Prostate gland (tissue), 2 donors: ENCODE data around the gene FAM107B. TPM values are rescaled to one million over a fixed set of nuclear protein-coding genes. Genes with fewer than 3 reads are reported as not detected.

Experiments
- DNase-seq: peaks from one replicate; pipeline ENCODE4 v3.0.0-alpha.2; 2019; ENCODE audit warnings: low spot score
- H3K27ac ChIP-seq, 2 donors: fragments of 200-600 bp; sonication (generic); 2 replicates each; pipeline ENCODE4 v1.5.1; 2017 to 2019
- H3K27me3 ChIP-seq: fragments of 200-600 bp; sonication (generic); replicated peaks from 2 replicates; pipeline ENCODE4 v1.5.1; 2019; ENCODE audit not compliant: insufficient read depth
- H3K36me3 ChIP-seq, 2 donors: fragments of 200-600 bp; sonication (generic); 1 replicate in 1 of 2; 2 replicates in 1 of 2; pipeline versions ENCODE4 v1.5.1 to v1.8.1; 2017 to 2019
- H3K4me1 ChIP-seq: fragments of 200-600 bp; sonication (generic); replicated peaks from 2 replicates; pipeline ENCODE4 v1.5.1; 2019
- H3K4me3 ChIP-seq, 2 donors: fragments of 200-600 bp; sonication (generic); 2 replicates each; pipeline ENCODE4 v1.5.1; 2017 to 2019
- H3K9me3 ChIP-seq: fragments of 200-600 bp; sonication (generic); 2 replicates; pipeline ENCODE4 v1.5.1; 2017
- POLR2A ChIP-seq: fragments of 450-650 bp; IDR thresholded peaks from one replicate; pipeline ENCODE4 v1.6.1; 2016; ENCODE audit warnings: antibody characterized with exemption, mild to moderate bottlenecking
- POLR2AphosphoS5 ChIP-seq: sonication (generic); formaldehyde crosslinking; IDR thresholded peaks from one replicate; pipeline ENCODE4 v1.6.1; 2017; ENCODE audit warnings: antibody characterized with exemption
- WGBS: methylation state at CpG from one replicate; pipeline ENCODE4 v1.1.5; 2018; 5-methylcytosine and 5-hydroxymethylcytosine counted together
- intact Hi-C: fragments of 100-400 bp; cut with DNase I; formaldehyde crosslinking; loops from one replicate; pipeline ENCODE4 v1.14.2; 2022
- total RNA-seq, 2 donors: library from RNA; depleted of rRNA; stranded (reverse); fragments of >200 nt; gene quantifications; one replicate each; pipeline ENCODE4 v1.1.0, GENCODE V29; 2016
- TF ChIP-seq, protein P1 (sequence below), 4 experiments: fragments of 200-600 bp in 2 of 4; fragments of 450-650 bp in 2 of 4; sonication (generic) in 2 of 4; IDR thresholded peaks; 1 replicate in 3 of 4; 2 replicates in 1 of 4; pipeline ENCODE4 v1.5.1; 2016 to 2019; ENCODE audit warnings: antibody characterized with exemption in 4 of 4, mild to moderate bottlenecking in 2 of 4, moderate library complexity in 2 of 4

FAM107B gene
- total RNA-seq, 2 donors from 2014 or later = 32.9 to 63.9 TPM

DNA sequence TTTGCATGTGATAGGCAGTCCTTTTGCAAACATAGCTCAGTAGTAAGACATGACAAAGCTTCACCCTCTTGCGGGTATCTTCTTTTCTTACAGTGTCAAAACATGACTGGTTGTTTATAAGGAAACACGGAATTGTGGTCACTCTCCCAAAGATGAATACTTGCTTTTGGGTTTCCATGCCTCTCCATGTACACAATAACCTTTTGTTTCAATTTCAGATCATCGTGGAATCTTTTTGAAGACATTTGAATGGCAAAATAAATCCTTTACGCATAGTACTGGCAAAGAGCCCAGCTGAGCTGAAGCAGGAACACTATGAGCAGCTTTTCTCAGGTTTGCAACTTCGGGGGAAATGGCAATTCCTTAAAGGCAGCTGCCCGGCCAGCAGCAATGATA lies 287.2 kb downstream of the FAM107B start:
- no peaks in the 10 kb centered on the region for H3K9me3 ChIP-seq
- 13% methylated on average over 6 of the region's 6 CpGs for WGBS
- no peaks in the 10 kb centered on the region for H3K4me1 ChIP-seq
- no peak overlapping the region for H3K4me3 ChIP-seq
- H3K36me3 ChIP-seq = no peaks in the 10 kb centered on the region
- intact Hi-C loops = no loop called here
- no peaks in the 10 kb centered on the region for H3K27me3 ChIP-seq
- TF ChIP-seq, protein P1, sequence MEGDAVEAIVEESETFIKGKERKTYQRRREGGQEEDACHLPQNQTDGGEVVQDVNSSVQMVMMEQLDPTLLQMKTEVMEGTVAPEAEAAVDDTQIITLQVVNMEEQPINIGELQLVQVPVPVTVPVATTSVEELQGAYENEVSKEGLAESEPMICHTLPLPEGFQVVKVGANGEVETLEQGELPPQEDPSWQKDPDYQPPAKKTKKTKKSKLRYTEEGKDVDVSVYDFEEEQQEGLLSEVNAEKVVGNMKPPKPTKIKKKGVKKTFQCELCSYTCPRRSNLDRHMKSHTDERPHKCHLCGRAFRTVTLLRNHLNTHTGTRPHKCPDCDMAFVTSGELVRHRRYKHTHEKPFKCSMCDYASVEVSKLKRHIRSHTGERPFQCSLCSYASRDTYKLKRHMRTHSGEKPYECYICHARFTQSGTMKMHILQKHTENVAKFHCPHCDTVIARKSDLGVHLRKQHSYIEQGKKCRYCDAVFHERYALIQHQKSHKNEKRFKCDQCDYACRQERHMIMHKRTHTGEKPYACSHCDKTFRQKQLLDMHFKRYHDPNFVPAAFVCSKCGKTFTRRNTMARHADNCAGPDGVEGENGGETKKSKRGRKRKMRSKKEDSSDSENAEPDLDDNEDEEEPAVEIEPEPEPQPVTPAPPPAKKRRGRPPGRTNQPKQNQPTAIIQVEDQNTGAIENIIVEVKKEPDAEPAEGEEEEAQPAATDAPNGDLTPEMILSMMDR (IDR thresholded peaks at IDR 0.05) = no peak
- no peak for TF ChIP-seq POLR2A
- H3K27ac ChIP-seq = no peak overlapping the region
- DNase-seq = no peak

DNA sequence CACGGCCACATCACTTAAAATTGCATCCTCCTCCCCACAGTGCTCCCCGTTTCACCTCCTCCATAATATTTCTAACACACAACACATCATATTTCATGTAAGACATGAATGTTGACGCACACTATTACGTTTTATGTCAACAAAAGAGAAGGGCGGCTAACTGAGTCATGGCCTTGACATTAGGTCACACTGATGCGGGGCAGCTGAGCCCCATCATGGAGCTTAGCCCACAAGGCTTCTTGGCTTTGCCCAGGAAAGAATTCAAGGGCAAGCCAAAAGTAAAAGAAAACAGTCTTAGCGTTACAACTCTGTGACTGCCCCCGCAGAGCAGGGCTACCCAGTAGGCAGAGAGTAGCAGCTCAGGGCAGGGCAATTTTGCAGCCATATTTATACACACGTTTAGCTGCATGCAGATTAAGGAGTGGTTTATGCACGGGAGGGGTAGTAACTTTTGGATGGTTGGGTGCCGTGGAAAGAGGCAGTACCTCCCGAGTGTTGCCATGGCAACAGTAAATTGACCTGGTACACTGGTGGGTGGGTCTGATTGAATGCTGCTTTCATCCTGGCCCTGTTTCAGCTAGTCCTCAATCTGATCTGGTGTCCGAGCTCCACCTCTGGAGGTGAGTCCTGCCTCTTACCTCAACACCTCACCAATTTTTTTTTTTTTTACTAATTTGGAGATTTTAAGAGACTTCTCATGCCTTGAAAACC lies 287.8 kb downstream of the FAM107B start:
- Histone ChIP-seq H3K9me3 (no peaks in the 10 kb centered on the region), H3K27me3 (no peaks in the 10 kb centered on the region), H3K36me3 (no peaks in the 10 kb centered on the region), H3K27ac (no peak overlapping the region), H3K4me1 (no peaks in the 10 kb centered on the region), H3K4me3 (no peak overlapping the region)
- no peak for DNase-seq
- intact Hi-C loops = no loop called here
- TF ChIP-seq POLR2A = no peak
- TF ChIP-seq POLR2AphosphoS5 = no peak
- TF ChIP-seq, protein P1 (IDR thresholded peaks at IDR 0.05) = no peak
- WGBS = 53% methylated on average over 13 of the region's 13 CpGs

DNA sequence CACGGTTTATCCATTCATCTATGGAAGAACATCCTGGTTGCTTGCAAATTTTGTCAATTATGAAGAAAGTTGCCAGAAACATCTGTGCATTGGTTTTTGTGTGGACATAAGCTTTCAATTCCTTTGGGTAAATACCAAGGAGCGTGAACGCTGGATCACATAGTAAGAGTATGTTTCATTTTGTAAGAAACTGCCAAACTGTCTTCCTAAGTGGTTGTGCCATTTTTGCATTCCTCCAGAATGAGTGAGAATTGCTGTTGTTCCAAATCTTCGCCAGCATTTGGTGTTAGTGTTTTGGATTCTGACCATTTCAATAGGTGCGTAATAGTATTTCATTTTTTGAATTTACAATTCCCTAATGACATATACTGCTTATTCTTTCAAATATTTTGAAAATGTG lies 288.7 kb downstream of the FAM107B start:
- TF ChIP-seq, protein P1 (IDR thresholded peaks at IDR 0.05) = no peak
- TF ChIP-seq POLR2AphosphoS5 (no peak), POLR2A (no peak)

DNA sequence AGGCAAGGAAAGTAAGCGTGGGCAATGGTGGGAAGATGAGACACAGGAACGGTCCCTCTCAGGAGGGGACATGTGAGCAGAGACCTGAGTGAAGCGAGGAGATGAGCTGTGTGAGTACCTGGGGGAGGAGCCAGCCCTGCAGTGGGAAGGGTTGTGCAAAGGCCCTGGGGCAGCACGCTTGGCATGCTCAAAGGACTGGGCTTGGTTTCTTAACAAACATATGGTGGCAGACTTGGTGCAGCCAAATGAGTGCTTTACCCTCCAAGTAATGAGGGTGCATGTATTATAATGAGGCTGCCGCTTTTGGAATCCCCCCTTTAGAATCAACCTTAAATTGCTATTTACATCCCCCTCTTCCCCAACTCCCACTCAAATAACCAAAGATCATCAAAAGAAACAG lies 291.3 kb downstream of the FAM107B start:
- WGBS = 90% methylated on average over 5 of the region's 5 CpGs
- intact Hi-C loops = no loop called here
- H3K36me3 ChIP-seq = no peaks in the 10 kb centered on the region
- no peak overlapping the region for H3K27ac ChIP-seq
- H3K4me3 ChIP-seq = no peak overlapping the region
- H3K4me1 ChIP-seq = no peaks in the 10 kb centered on the region
- TF ChIP-seq POLR2AphosphoS5 = no peak
- TF ChIP-seq, protein P1 (IDR thresholded peaks at IDR 0.05) = no peak
- TF ChIP-seq POLR2A = no peak
- no peaks in the 10 kb centered on the region for H3K9me3 ChIP-seq
- H3K27me3 ChIP-seq = no peaks in the 10 kb centered on the region
- DNase-seq = no peak

More for the DNA sequence above, 288.7 kb downstream of the FAM107B start:
- no peak overlapping the region for H3K27ac ChIP-seq
- DNase-seq = no peak
- no peaks in the 10 kb centered on the region for H3K9me3 ChIP-seq
- no peak overlapping the region for H3K4me3 ChIP-seq
- no peaks in the 10 kb centered on the region for H3K4me1 ChIP-seq
- H3K36me3 ChIP-seq = no peaks in the 10 kb centered on the region
- no peaks in the 10 kb centered on the region for H3K27me3 ChIP-seq
- 92% methylated on average over 5 of the region's 5 CpGs for WGBS
- intact Hi-C loops = no loop called here

DNA sequence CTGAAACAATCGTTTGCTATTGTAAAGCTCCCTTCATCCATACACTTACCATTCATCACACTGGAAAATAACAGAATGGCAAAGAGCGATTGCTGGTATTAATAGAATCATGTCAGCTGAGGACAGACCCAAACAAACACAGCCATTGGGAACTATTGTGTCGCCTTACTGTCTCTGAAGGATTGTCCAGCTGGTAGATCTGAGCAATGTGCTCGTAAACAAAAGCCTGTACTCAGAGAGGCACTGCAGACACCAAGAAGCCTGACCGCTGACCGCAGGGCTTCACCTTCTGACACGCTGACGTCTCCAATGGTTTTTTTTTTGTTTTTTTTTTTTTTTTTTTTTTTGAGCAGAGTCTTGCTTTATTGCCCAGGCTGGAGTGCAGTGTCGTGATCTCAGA lies 292.9 kb downstream of the FAM107B start:
- no peak for TF ChIP-seq POLR2AphosphoS5
- TF ChIP-seq, protein P1 (IDR thresholded peaks at IDR 0.05) = no peak
- no peak for TF ChIP-seq POLR2A
- Histone ChIP-seq H3K9me3 (no peaks in the 10 kb centered on the region), H3K4me3 (no peak overlapping the region), H3K27me3 (no peaks in the 10 kb centered on the region), H3K36me3 (no peaks in the 10 kb centered on the region), H3K27ac (no peak overlapping the region), H3K4me1 (no peaks in the 10 kb centered on the region)
- 78% methylated on average over 9 of the region's 9 CpGs for WGBS
- DNase-seq = no peak
- intact Hi-C loops = no loop called here
